OCI-LY3 (cell line): ENCODE data around the gene TACSTD2.
"Not testable (repeated sequence)": the region's sequence is repeated elsewhere in the genome, so short reads cannot be mapped to it uniquely, and the experiment has no call there.

Source experiments
- H2AFZ ChIP-seq: fragments of 200-600, 300-600 bp; shearing (Covaris generic); 2 replicates; pipeline ENCODE4 v1.6.0; 2014; ENCODE audit warnings: antibody characterized with exemption, low read depth, low read length
- H3K27ac ChIP-seq: fragments of 200-600, 300-600 bp; sonication (generic); 2 replicates; pipeline ENCODE4 v1.5.1; 2014; ENCODE audit warnings: mild to moderate bottlenecking, low read length, moderate library complexity, mixed read lengths
- H3K27me3 ChIP-seq: fragments of 200-600, 300-600 bp; sonication (generic); 2 replicates; pipeline ENCODE4 v1.6.1; 2014; ENCODE audit warnings: low read depth, low read length, mixed read lengths
- H3K36me3 ChIP-seq: fragments of 200-600, 300-600 bp; sonication (generic); replicated peaks from 2 replicates; pipeline ENCODE3; 2014; ENCODE audit warnings: low read depth, low read length, mixed read lengths
- H3K4me1 ChIP-seq: fragments of 300-600, 200-600 bp; sonication (generic); 2 replicates; pipeline ENCODE4 v1.6.1; 2014; ENCODE audit warnings: low read length, mixed read lengths
- H3K4me2 ChIP-seq: fragments of 200-600, 300-600 bp; sonication (generic); 2 replicates; pipeline ENCODE4 v1.6.1; 2014; ENCODE audit warnings: low read length, mixed read lengths
- H3K4me3 ChIP-seq: fragments of 300-600, 200-600 bp; sonication (generic); 2 replicates; pipeline ENCODE4 v1.5.1; 2014; ENCODE audit warnings: antibody characterized with exemption, mild to moderate bottlenecking, low read length, moderate library complexity
- H3K79me2 ChIP-seq: fragments of 300-600, 200-600 bp; shearing (Covaris generic); 2 replicates; pipeline ENCODE4 v1.6.1; 2014; ENCODE audit warnings: mild to moderate bottlenecking, low read length, mixed read lengths
- H3K9ac ChIP-seq: fragments of 300-600, 200-600 bp; shearing (Covaris generic); 2 replicates; pipeline ENCODE4 v1.6.0; 2014; ENCODE audit warnings: mild to moderate bottlenecking, low read length, moderate library complexity
- H3K9me3 ChIP-seq: fragments of 200-600, 300-600 bp; shearing (Covaris generic); 2 replicates; pipeline ENCODE4 v1.6.1; 2014; ENCODE audit warnings: low read length, mixed read lengths; ENCODE audit not compliant: insufficient read depth
- H4K20me1 ChIP-seq: fragments of 200-600, 300-600 bp; sonication (generic); 2 replicates; pipeline ENCODE4 v1.6.1; 2016; ENCODE audit warnings: low read length, mixed read lengths; ENCODE audit not compliant: insufficient read depth
- EZH2phosphoT487 ChIP-seq: fragments of 200-600 bp; shearing (Covaris generic); IDR thresholded peaks from 2 replicates; pipeline ENCODE4 v1.6.1; 2018; ENCODE audit warnings: antibody characterized with exemption, mixed run types, low read depth
- TF ChIP-seq, protein P1 (sequence below): fragments of 200-600, 300-600 bp; sonication (generic); IDR thresholded peaks from 2 replicates; pipeline ENCODE4 v1.5.1; 2014; ENCODE audit warnings: antibody characterized with exemption, low read length, low read depth

The TACSTD2 gene

DNA sequence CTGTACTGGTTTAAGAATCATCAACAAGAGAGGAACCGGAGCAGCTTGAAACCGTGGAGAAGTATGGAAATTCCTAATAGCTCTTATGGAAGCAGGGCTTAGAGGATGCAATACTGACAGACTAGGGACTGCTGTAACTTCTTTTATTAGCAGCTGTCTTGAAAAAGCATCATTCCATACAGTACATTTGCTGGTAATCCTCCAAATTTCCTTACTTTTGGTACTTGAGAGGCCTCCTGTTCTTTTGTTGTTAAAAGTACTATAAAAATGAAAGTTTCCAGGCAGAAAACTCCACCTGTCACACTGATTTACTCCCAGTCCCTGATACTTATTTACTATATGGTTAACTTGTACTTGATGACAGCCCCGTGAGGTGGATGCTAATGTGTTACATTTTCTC, 38.2 kb downstream of the TACSTD2 start:
- no peak overlapping the region for H3K9ac ChIP-seq
- H3K27me3 ChIP-seq, result no peaks in the 10 kb centered on the region
- no peak overlapping the region for H2AFZ ChIP-seq
- no peak overlapping the region for H3K27ac ChIP-seq
- no peaks in the 10 kb centered on the region for H3K4me1 ChIP-seq
- H3K4me2 ChIP-seq, result no peak overlapping the region
- H3K9me3 ChIP-seq, result no peaks in the 10 kb centered on the region
- no peaks in the 10 kb centered on the region for H3K36me3 ChIP-seq
- H4K20me1 ChIP-seq, result no peaks in the 10 kb centered on the region
- H3K4me3 ChIP-seq, result no peak overlapping the region
- TF ChIP-seq, protein P1, sequence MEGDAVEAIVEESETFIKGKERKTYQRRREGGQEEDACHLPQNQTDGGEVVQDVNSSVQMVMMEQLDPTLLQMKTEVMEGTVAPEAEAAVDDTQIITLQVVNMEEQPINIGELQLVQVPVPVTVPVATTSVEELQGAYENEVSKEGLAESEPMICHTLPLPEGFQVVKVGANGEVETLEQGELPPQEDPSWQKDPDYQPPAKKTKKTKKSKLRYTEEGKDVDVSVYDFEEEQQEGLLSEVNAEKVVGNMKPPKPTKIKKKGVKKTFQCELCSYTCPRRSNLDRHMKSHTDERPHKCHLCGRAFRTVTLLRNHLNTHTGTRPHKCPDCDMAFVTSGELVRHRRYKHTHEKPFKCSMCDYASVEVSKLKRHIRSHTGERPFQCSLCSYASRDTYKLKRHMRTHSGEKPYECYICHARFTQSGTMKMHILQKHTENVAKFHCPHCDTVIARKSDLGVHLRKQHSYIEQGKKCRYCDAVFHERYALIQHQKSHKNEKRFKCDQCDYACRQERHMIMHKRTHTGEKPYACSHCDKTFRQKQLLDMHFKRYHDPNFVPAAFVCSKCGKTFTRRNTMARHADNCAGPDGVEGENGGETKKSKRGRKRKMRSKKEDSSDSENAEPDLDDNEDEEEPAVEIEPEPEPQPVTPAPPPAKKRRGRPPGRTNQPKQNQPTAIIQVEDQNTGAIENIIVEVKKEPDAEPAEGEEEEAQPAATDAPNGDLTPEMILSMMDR, result no peak
- TF ChIP-seq EZH2phosphoT487, result no peak
- no peaks in the 10 kb centered on the region for H3K79me2 ChIP-seq

DNA sequence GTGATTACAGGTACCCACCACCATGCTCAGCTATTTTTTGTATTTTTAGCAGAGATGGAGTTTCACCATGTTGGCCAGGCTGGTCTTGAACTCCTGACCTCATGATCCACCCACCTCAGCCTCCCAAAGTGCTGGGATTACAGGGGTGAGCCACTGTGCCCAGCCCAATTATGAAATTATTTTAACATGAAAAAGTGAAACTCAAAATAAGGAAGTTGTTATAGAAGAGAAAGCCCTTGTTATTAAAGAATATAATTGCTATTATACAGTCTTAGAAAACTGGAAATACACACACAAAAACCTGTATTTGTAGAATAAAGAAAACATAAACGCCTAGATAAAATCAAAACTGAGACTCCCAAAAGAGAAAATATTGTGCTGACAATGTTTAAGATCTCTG, 45.2 kb downstream of the TACSTD2 start:
- not testable (repeated sequence) for H3K9me3 ChIP-seq, H3K4me3 ChIP-seq, H3K9ac ChIP-seq, H2AFZ ChIP-seq, H3K79me2 ChIP-seq, H3K4me2 ChIP-seq, H3K4me1 ChIP-seq, H3K27me3 ChIP-seq, H3K36me3 ChIP-seq, H3K27ac ChIP-seq, H4K20me1 ChIP-seq

DNA sequence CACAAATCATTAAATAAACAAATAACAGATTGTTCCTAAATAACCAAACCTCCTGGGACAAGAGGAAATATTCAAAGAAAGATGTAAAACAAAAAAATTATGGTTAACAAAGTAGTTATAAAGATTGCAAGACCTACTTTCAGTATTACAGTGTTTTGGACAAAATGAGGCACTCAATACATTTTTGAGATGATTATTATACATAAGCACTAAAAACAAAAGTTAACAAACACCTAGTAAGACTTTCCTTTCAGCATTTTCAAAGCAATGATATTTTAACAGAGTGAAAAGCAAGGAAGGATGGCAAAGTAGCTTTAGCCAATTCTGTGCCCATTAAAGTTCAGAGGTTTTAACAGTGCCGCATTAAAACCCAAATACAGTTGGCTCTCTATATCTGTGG, 47.8 kb downstream of the TACSTD2 start:
- Histone ChIP-seq H2AFZ (no peak overlapping the region), H3K36me3 (no peaks in the 10 kb centered on the region), H3K9me3 (no peaks in the 10 kb centered on the region), H3K4me1 (peaks cover 5% of the 10 kb centered on the region; the same call in 1 of the 2 replicates), H3K9ac (no peak overlapping the region), H3K79me2 (no peaks in the 10 kb centered on the region), H4K20me1 (no peaks in the 10 kb centered on the region), H3K27me3 (no peaks in the 10 kb centered on the region), H3K4me3 (no peak overlapping the region), H3K4me2 (no peak overlapping the region), H3K27ac (no peak overlapping the region)
- TF ChIP-seq EZH2phosphoT487, result no peak
- TF ChIP-seq, protein P1, result no peak

DNA sequence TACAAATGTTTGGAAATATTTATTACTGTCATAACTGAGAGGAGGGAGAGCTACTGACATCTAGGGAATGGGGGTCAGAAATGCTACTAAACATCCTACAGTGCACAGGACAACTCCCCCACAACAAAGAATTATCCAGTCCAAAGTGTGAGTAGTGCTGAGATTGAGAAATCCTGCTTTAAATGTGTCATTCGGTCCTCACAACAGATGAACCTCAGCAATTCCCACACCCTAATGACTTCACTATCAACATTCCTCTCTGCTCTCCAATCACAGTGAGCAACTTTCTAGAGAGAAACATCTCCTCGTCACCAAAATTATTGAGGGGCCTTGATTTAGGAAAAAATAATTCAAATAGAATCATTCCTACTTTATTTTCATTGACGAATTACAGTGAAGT, 48.5 kb downstream of the TACSTD2 start:
- Histone ChIP-seq H3K27ac (no peak overlapping the region), H3K9me3 (no peaks in the 10 kb centered on the region), H3K4me2 (no peak overlapping the region), H3K9ac (no peak overlapping the region), H3K4me1 (peaks cover 5% of the 10 kb centered on the region; the same call in 1 of the 2 replicates), H3K36me3 (no peaks in the 10 kb centered on the region), H3K79me2 (no peaks in the 10 kb centered on the region), H4K20me1 (no peaks in the 10 kb centered on the region), H2AFZ (no peak overlapping the region), H3K4me3 (no peak overlapping the region), H3K27me3 (no peaks in the 10 kb centered on the region)
- TF ChIP-seq, protein P1, result no peak
- no peak for TF ChIP-seq EZH2phosphoT487
